GM23338 (cell line): ENCODE data around the gene MLLT6. TPM values are rescaled to one million over a fixed set of nuclear protein-coding genes. Genes with fewer than 3 reads are reported as not detected.

ENCODE experiments used
- ATAC-seq: fragments of 200-7000 bp; cut with Tn5 transposase; 3 replicates; pipeline ENCODE4 v1.9.1; 2020
- DNase-seq: peaks from one replicate; pipeline ENCODE4 v3.0.0-alpha.2; 2015; ENCODE audit warnings: low spot score
- H2AFZ ChIP-seq: fragments of 200-600 bp; sonication (generic); 2 replicates; pipeline ENCODE4 v1.8.0; 2016; ENCODE audit warnings: antibody characterized with exemption, mild to moderate bottlenecking, moderate library complexity
- H3F3A ChIP-seq: fragments of 200-600 bp; sonication (generic); replicated peaks from 2 replicates; pipeline ENCODE4 v1.8.0; 2017; ENCODE audit warnings: antibody characterized with exemption, mixed run types, low read depth
- H3K27ac ChIP-seq: fragments of 200-600 bp; sonication (generic); 2 replicates; pipeline ENCODE4 v1.6.1; 2016; ENCODE audit warnings: low read depth
- H3K27me3 ChIP-seq: fragments of 200-600 bp; sonication (generic); 2 replicates; pipeline ENCODE4 v1.8.0; 2016; ENCODE audit warnings: mild to moderate bottlenecking, mixed run types, moderate library complexity; ENCODE audit not compliant: insufficient read depth
- H3K36me3 ChIP-seq: fragments of 200-600 bp; sonication (generic); 2 replicates; pipeline ENCODE4 v1.8.0; 2016; ENCODE audit warnings: mild to moderate bottlenecking; ENCODE audit not compliant: insufficient read depth
- H3K4me1 ChIP-seq: fragments of 200-600 bp; sonication (generic); 2 replicates; pipeline ENCODE4 v1.8.0; 2016; ENCODE audit warnings: mild to moderate bottlenecking, moderate library complexity; ENCODE audit not compliant: insufficient read depth
- H3K4me2 ChIP-seq: fragments of 200-600 bp; sonication (generic); 2 replicates; pipeline ENCODE4 v1.7.1; 2017; ENCODE audit warnings: mixed run types
- H3K4me3 ChIP-seq: fragments of 200-600 bp; sonication (generic); 2 replicates; pipeline ENCODE4 v1.6.1; 2016; ENCODE audit warnings: mixed run types
- H3K79me2 ChIP-seq: fragments of 200-600 bp; sonication (generic); replicated peaks from 2 replicates; pipeline ENCODE4 v1.8.0; 2017; ENCODE audit warnings: mild to moderate bottlenecking; ENCODE audit not compliant: insufficient read depth
- H3K9me2 ChIP-seq: fragments of 200-600 bp; sonication (generic); 2 replicates; pipeline ENCODE4 v1.8.0; 2017; ENCODE audit not compliant: insufficient read depth
- H4K20me1 ChIP-seq: fragments of 200-600 bp; sonication (generic); replicated peaks from 2 replicates; pipeline ENCODE4 v1.8.0; 2017; ENCODE audit warnings: mild to moderate bottlenecking; ENCODE audit not compliant: insufficient read depth
- H3K27ac Mint-ChIP-seq: 2 replicates; pipeline ENCODE4 v1.8.0; 2020; ENCODE audit warnings: inconsistent platforms, mild to moderate bottlenecking, moderate library complexity, mixed read lengths
- H3K27me3 Mint-ChIP-seq: 3 replicates; pipeline ENCODE4 v1.8.0; 2022; ENCODE audit warnings: low read depth, mild to moderate bottlenecking, moderate library complexity, mixed read lengths, inconsistent platforms; ENCODE audit not compliant: insufficient read depth, poor library complexity
- H3K36me3 Mint-ChIP-seq: 3 replicates; pipeline ENCODE4 v1.8.0; 2021; ENCODE audit warnings: low read depth, mild to moderate bottlenecking, inconsistent platforms, moderate library complexity, mixed read lengths
- H3K4me1 Mint-ChIP-seq: 3 replicates; pipeline ENCODE4 v1.8.0; 2020; ENCODE audit warnings: mild to moderate bottlenecking, inconsistent platforms, mixed read lengths
- H3K4me3 Mint-ChIP-seq: 3 replicates; pipeline ENCODE4 v1.8.0; 2021; ENCODE audit warnings: moderate library complexity, mild to moderate bottlenecking, inconsistent platforms, mixed read lengths
- H3K9me3 Mint-ChIP-seq: 3 replicates; pipeline ENCODE4 v1.8.0; 2020; ENCODE audit warnings: moderate library complexity, mild to moderate bottlenecking, inconsistent platforms, mixed read lengths
- CREB1 ChIP-seq: fragments of 250-450 bp; sonication (Bioruptor Pico); IDR thresholded peaks from 2 replicates; pipeline ENCODE4 v1.5.0; 2020; ENCODE audit warnings: low read depth, mild to moderate bottlenecking, moderate library complexity
- CTCF ChIP-seq, 2 experiments: fragments of 200-600 bp in 1 of 2; sonication (generic) in 1 of 2; conservative IDR thresholded peaks; 2 replicates each; pipeline versions ENCODE4 v1.5.1 to v1.6.1; 2016 to 2017; ENCODE audit warnings: antibody characterized with exemption in 2 of 2, low read depth in 2 of 2, mild to moderate bottlenecking in 2 of 2, moderate library complexity in 1 of 2
- ETS1 ChIP-seq: IDR thresholded peaks from 2 replicates; pipeline ENCODE4 v1.6.1; 2016; ENCODE audit warnings: antibody characterized with exemption
- EZH2phosphoT487 ChIP-seq: fragments of 200-600 bp; sonication (generic); IDR thresholded peaks from one replicate; pipeline ENCODE4 v1.8.1; 2018; ENCODE audit warnings: antibody characterized with exemption; ENCODE audit not compliant: unreplicated experiment
- JUNB ChIP-seq: IDR thresholded peaks from one replicate; pipeline ENCODE4 v1.6.1; 2016; ENCODE audit warnings: antibody characterized with exemption; ENCODE audit not compliant: unreplicated experiment
- NANOG ChIP-seq: IDR thresholded peaks from 2 replicates; pipeline ENCODE4 v1.6.1; 2016; ENCODE audit warnings: antibody characterized with exemption, borderline replicate concordance
- POLR2AphosphoS5 ChIP-seq: IDR thresholded peaks from 2 replicates; pipeline ENCODE4 v1.6.1; 2016; ENCODE audit warnings: antibody characterized with exemption, low read depth
- ZNF331 ChIP-seq: fragments of 250-450 bp; sonication (Bioruptor Pico); IDR thresholded peaks from 2 replicates; pipeline ENCODE4 v1.5.0; 2020; ENCODE audit warnings: low read depth, mild to moderate bottlenecking, moderate library complexity
- ZNF462 ChIP-seq: fragments of 250-450 bp; sonication (Bioruptor Pico); IDR thresholded peaks from 2 replicates; pipeline ENCODE4 v1.5.0; 2020; ENCODE audit warnings: mild to moderate bottlenecking, moderate library complexity
- polyA plus RNA-seq: library from polyadenylated mRNA; unstranded; fragments of >200 nt; fragmentation: Nextera tagmentation; extraction: Ambion mirVana; gene quantifications from 2 replicates; pipeline ENCODE4 v1.2.1, GENCODE V29; 2016
- total RNA-seq: library from RNA; depleted of rRNA; stranded (reverse); fragments of >200 nt; shearing (Covaris generic); gene quantifications from 2 replicates; pipeline ENCODE4 v1.2.3, GENCODE V29; 2014

The MLLT6 gene
- total and polyA plus RNA-seq, 2 experiments from 2014 or later: 2.6 to 2.8 TPM

- Histone ChIP-seq H3K27me3 (peaks cover 22% of the 10 kb centered on the region), H3K9me2 (no peaks in the 10 kb centered on the region), H3K4me3 (no peak overlapping the region), H3K27ac (no peak overlapping the region), H3F3A (no peaks in the 10 kb centered on the region), H3K4me2 (no peak overlapping the region), H4K20me1 (no peaks in the 10 kb centered on the region; the same call in 1 of the 2 replicates), H3K36me3 (no peaks in the 10 kb centered on the region), H3K4me1 (no peaks in the 10 kb centered on the region), H2AFZ (no peak overlapping the region), H3K79me2 (no peaks in the 10 kb centered on the region)
- no peak for TF ChIP-seq NANOG
- TF ChIP-seq CTCF (conservative IDR thresholded peaks at IDR 0.05; ENCODE audit: low read depth in 2 of 2): no peak
- TF ChIP-seq EZH2phosphoT487: no peak
- TF ChIP-seq ZNF462 (CRISPR knock-in tag): no peak
- TF ChIP-seq POLR2AphosphoS5: no peak
- TF ChIP-seq CREB1: no peak
- TF ChIP-seq ETS1: no peak
- TF ChIP-seq JUNB: no peak
- no peak for TF ChIP-seq ZNF331 (CRISPR knock-in tag)
- DNase-seq (peak; percentile 42), ATAC-seq (peak; percentile 41)
- Mint-ChIP-seq H3K4me1 (peaks cover 7% of the 10 kb centered on the region), H3K36me3 (no peaks in the 10 kb centered on the region), H3K27me3 (peaks cover 37% of the 10 kb centered on the region), H3K27ac (no peak overlapping the region), H3K4me3 (no peak overlapping the region), H3K9me3 (no peaks in the 10 kb centered on the region)
These were observed 24.0 kb upstream of the MLLT6 start for GRCh38 chr17:38681096-38681495.
